IMR-90 (cell line): ENCODE data around the gene DZIP1. TPM values are rescaled to one million over a fixed set of nuclear protein-coding genes. Genes with fewer than 3 reads are reported as not detected.

ENCODE experiments used
- ATAC-seq: fragments of 200-7000 bp; cut with Tn5 transposase; 2 replicates; pipeline ENCODE4 v1.9.1; 2020; ENCODE audit warnings: low read depth, mild to moderate bottlenecking, moderate library complexity
- Bru-seq: library from RNA; stranded (reverse); fragments of 400-500 nt; gene quantifications from one replicate; lab custom pipeline; 2021; lab: Mats Ljungman, UMichigan
- BruChase-seq, 2 experiments: library from RNA; stranded (reverse); fragments of 400-500 nt; gene quantifications; one replicate each; lab custom pipeline; 2021; lab: Mats Ljungman, UMichigan
- BruUV-seq: library from RNA; stranded (reverse); fragments of 400-500 nt; replicated peaks from 2 replicates; lab custom pipeline; 2021; lab: Mats Ljungman, UMichigan
- CTCF ChIA-PET: fragments of 300-600 bp; formaldehyde crosslinking; extraction: SDS; loops from one replicate; lab custom pipeline; 2021; ENCODE audit warnings: antibody characterized with exemption; lab: Yijun Ruan, JAX
- POLR2A ChIA-PET: fragments of 300-600 bp; sonication (Branson Sonifier 250); formaldehyde crosslinking; loops from one replicate; lab custom pipeline; 2022; ENCODE audit warnings: antibody characterized with exemption; ENCODE audit not compliant: unreplicated experiment; lab: Charles Lee
- DNase-seq: peaks from one replicate; pipeline ENCODE4 v3.0.0; 2013
- H2AFZ ChIP-seq: replicated peaks from 2 replicates; pipeline ENCODE3; 2013; ENCODE audit warnings: low read length, mild to moderate bottlenecking; ENCODE audit not compliant: poor library complexity
- H2AK5ac ChIP-seq: 2 replicates; pipeline ENCODE4 v1.6.1; 2013; ENCODE audit warnings: low read depth, low read length, inconsistent platforms
- H2AK9ac ChIP-seq: replicated peaks from 2 replicates; pipeline ENCODE3; 2013; ENCODE audit warnings: mild to moderate bottlenecking, low read depth, low read length, moderate library complexity; ENCODE audit not compliant: poor library complexity
- H2BK120ac ChIP-seq: 2 replicates; pipeline ENCODE4 v1.6.1; 2013; ENCODE audit warnings: low read depth, low read length, inconsistent platforms
- H2BK15ac ChIP-seq: 3 replicates; pipeline ENCODE4 v1.6.1; 2013; ENCODE audit warnings: low read depth, low read length, inconsistent platforms
- H2BK20ac ChIP-seq: 2 replicates; pipeline ENCODE4 v1.6.1; 2013; ENCODE audit warnings: low read depth, mild to moderate bottlenecking, inconsistent platforms, low read length, moderate library complexity
- H2BK5ac ChIP-seq: 2 replicates; pipeline ENCODE4 v1.6.1; 2013; ENCODE audit warnings: mild to moderate bottlenecking, low read depth, low read length, inconsistent platforms; ENCODE audit not compliant: poor library complexity, severe bottlenecking
- H3K14ac ChIP-seq: replicated peaks from 2 replicates; pipeline ENCODE4 v1.6.1; 2013; ENCODE audit warnings: low read depth, low read length, inconsistent platforms
- H3K18ac ChIP-seq: 2 replicates; pipeline ENCODE4 v1.6.1; 2013; ENCODE audit warnings: low read depth, low read length, control low read depth
- H3K23ac ChIP-seq: 2 replicates; pipeline ENCODE4 v1.6.1; 2013; ENCODE audit warnings: low read depth, low read length, inconsistent platforms
- H3K27ac ChIP-seq: 2 replicates; pipeline ENCODE4 v1.5.1; 2013; ENCODE audit warnings: mild to moderate bottlenecking, control low read depth, low read length; ENCODE audit not compliant: insufficient read depth
- H3K27me3 ChIP-seq: 2 replicates; pipeline ENCODE4 v1.6.1; 2013; ENCODE audit warnings: low read length; ENCODE audit not compliant: control insufficient read depth, insufficient read depth
- H3K36me3 ChIP-seq: 2 replicates; pipeline ENCODE4 v1.6.1; 2013; ENCODE audit warnings: low read length, mixed read lengths; ENCODE audit not compliant: control insufficient read depth, insufficient read depth
- H3K4ac ChIP-seq: 2 replicates; pipeline ENCODE4 v1.6.1; 2013; ENCODE audit warnings: low read depth, low read length, inconsistent platforms
- H3K4me1 ChIP-seq: 2 replicates; pipeline ENCODE4 v1.6.1; 2013; ENCODE audit warnings: low read length, mixed read lengths; ENCODE audit not compliant: control insufficient read depth, insufficient read depth
- H3K4me2 ChIP-seq: 2 replicates; pipeline ENCODE4 v1.6.1; 2013; ENCODE audit warnings: low read depth, mild to moderate bottlenecking, control low read depth, low read length, moderate library complexity
- H3K4me3 ChIP-seq: 2 replicates; pipeline ENCODE4 v1.5.1; 2013; ENCODE audit warnings: low read depth, mild to moderate bottlenecking, control low read depth, low read length, moderate library complexity; ENCODE audit not compliant: insufficient read depth
- H3K56ac ChIP-seq: 2 replicates; pipeline ENCODE4 v1.6.1; 2013; ENCODE audit warnings: low read length, inconsistent platforms; ENCODE audit not compliant: insufficient read depth; ENCODE audit errors: extremely low read depth
- H3K79me1 ChIP-seq, 2 experiments: 2 replicates each; pipeline ENCODE4 v1.6.1; 2013; ENCODE audit warnings: low read length in 2 of 2, inconsistent platforms in 1 of 2, low read depth in 1 of 2
- H3K9ac ChIP-seq: 2 replicates; pipeline ENCODE4 v1.6.1; 2013; ENCODE audit warnings: low read depth, low read length, control low read depth
- H3K9me1 ChIP-seq: 2 replicates; pipeline ENCODE4 v1.6.1; 2013; ENCODE audit warnings: low read length, inconsistent platforms; ENCODE audit not compliant: insufficient read depth
- H3K9me3 ChIP-seq: 2 replicates; pipeline ENCODE4 v1.6.1; 2013; ENCODE audit warnings: low read length; ENCODE audit not compliant: control insufficient read depth, insufficient read depth
- H4K20me1 ChIP-seq: 2 replicates; pipeline ENCODE4 v1.6.1; 2013; ENCODE audit warnings: low read length, inconsistent platforms; ENCODE audit not compliant: insufficient read depth
- H4K5ac ChIP-seq: 2 replicates; pipeline ENCODE4 v1.6.1; 2013; ENCODE audit warnings: mild to moderate bottlenecking, low read depth, low read length, control low read depth
- H4K8ac ChIP-seq, 2 experiments: 2 replicates each; pipeline ENCODE4 v1.6.1; 2013; ENCODE audit warnings: low read depth in 2 of 2, low read length in 2 of 2, control low read depth in 1 of 2, inconsistent platforms in 1 of 2
- H4K91ac ChIP-seq: 2 replicates; pipeline ENCODE4 v1.6.1; 2013; ENCODE audit warnings: low read depth, low read length, inconsistent platforms; ENCODE audit not compliant: insufficient read depth
- BHLHE40 ChIP-seq: fragments of 150-350 bp; IDR thresholded peaks from 2 replicates; pipeline ENCODE4 v1.6.1; 2016; ENCODE audit warnings: mild to moderate bottlenecking, low read depth, low read length
- CEBPB ChIP-seq: IDR thresholded peaks from 2 replicates; pipeline ENCODE4 v1.6.1; 2012; ENCODE audit warnings: low read depth, low read length, improper control_type of control experiment
- CHD1 ChIP-seq: IDR thresholded peaks from 2 replicates; pipeline ENCODE4 v1.6.1; 2012; ENCODE audit warnings: low read depth, low read length, improper control_type of control experiment
- CTCF ChIP-seq: conservative IDR thresholded peaks from 2 replicates; pipeline ENCODE4 v1.5.1; 2012; ENCODE audit warnings: mild to moderate bottlenecking, low read depth, low read length, improper control_type of control experiment
- ELK1 ChIP-seq: fragments of 150-350 bp; IDR thresholded peaks from 2 replicates; pipeline ENCODE4 v1.6.1; 2016; ENCODE audit warnings: low read depth, mild to moderate bottlenecking, low read length, moderate library complexity, borderline replicate concordance
- FOS ChIP-seq: fragments of 150-350 bp; IDR thresholded peaks from 2 replicates; pipeline ENCODE4 v1.6.1; 2016; ENCODE audit warnings: low read depth, low read length
- MAFK ChIP-seq: IDR thresholded peaks from 2 replicates; pipeline ENCODE4 v1.6.1; 2012; ENCODE audit warnings: low read depth, low read length, improper control_type of control experiment
- MAZ ChIP-seq: IDR thresholded peaks from 2 replicates; pipeline ENCODE4 v1.6.1; 2012; ENCODE audit warnings: low read depth, mild to moderate bottlenecking, low read length, improper control_type of control experiment, moderate library complexity, borderline replicate concordance
- NFE2L2 ChIP-seq: fragments of 150-350 bp; IDR thresholded peaks from 2 replicates; pipeline ENCODE4 v1.6.1; 2016; ENCODE audit warnings: low read depth, mild to moderate bottlenecking, low read length
- POLR2A ChIP-seq: IDR thresholded peaks from 2 replicates; pipeline ENCODE4 v1.6.1; 2012; ENCODE audit warnings: mild to moderate bottlenecking, low read depth, low read length
- RAD21 ChIP-seq: IDR thresholded peaks from 2 replicates; pipeline ENCODE4 v1.6.1; 2012; ENCODE audit warnings: low read length, improper control_type of control experiment
- RCOR1 ChIP-seq: IDR thresholded peaks from 2 replicates; pipeline ENCODE4 v1.6.1; 2012; ENCODE audit warnings: mild to moderate bottlenecking, low read length, improper control_type of control experiment; ENCODE audit not compliant: insufficient replicate concordance
- RFX5 ChIP-seq: IDR thresholded peaks from 2 replicates; pipeline ENCODE4 v1.8.0; 2012; ENCODE audit warnings: low read depth, mild to moderate bottlenecking, low read length, moderate library complexity
- SMC3 ChIP-seq: fragments of 150-350 bp; IDR thresholded peaks from 2 replicates; pipeline ENCODE4 v1.6.1; 2016; ENCODE audit warnings: low read depth, mild to moderate bottlenecking, antibody characterized with exemption, low read length, moderate library complexity
- WGBS, 2 experiments: methylation state at CpG; one replicate each; pipeline versions ENCODE4 v1.1.5 to v1.1.7; 2013; ENCODE audit warnings: missing lambda C conversion rate in 2 of 2; ENCODE audit not compliant: insufficient read length in 1 of 2; ENCODE audit errors: extremely low coverage in 2 of 2; 5-methylcytosine and 5-hydroxymethylcytosine counted together
- dilution Hi-C: fragments of 300-500 bp; cut with HindIII; formaldehyde crosslinking; loops from one replicate; pipeline ENCODE4 v1.14.3; 2018; ENCODE audit warnings: low sequenced_read_pairs; ENCODE audit not compliant: unreplicated experiment
- in situ Hi-C: fragments of 300-500 bp; cut with MboI; formaldehyde crosslinking; loops from 3 replicates; pipeline ENCODE4 v1.14.3; 2019; ENCODE audit warnings: low sequenced_read_pairs, inconsistent platforms, mixed read lengths
- intact Hi-C: fragments of 100-400 bp; cut with micrococcal nuclease; formaldehyde crosslinking; loops from 2 replicates; pipeline ENCODE4 v1.10.0; 2022
- long read RNA-seq: library from polyadenylated mRNA; unstranded; transcript quantifications from one replicate; pipeline ENCODE4 v2.0.0, GENCODE V29; 2021; ENCODE audit not compliant: unreplicated experiment
- polyA plus RNA-seq, 3 experiments: library from polyadenylated mRNA; depleted of rRNA; stranded (reverse); fragments of >200 nt; gene quantifications; 2 replicates each; pipeline ENCODE4 v1.2.3, GENCODE V29; 2012; ENCODE audit warnings: low replicate concordance in 1 of 3
- total RNA-seq: library from RNA; depleted of rRNA; stranded (reverse); fragments of >200 nt; gene quantifications from 2 replicates; pipeline ENCODE4 v1.2.3, GENCODE V29; 2012; rRNA removed

Gene DZIP1
- total RNA-seq, result 12.2 and 16.9 TPM in 2 replicates
- 13.1 and 15.9 TPM in 2 replicates for polyA plus RNA-seq (2012; rRNA removed)
- polyA plus RNA-seq (2012; cell fraction: cytosol; rRNA removed), result 6.5 and 11.4 TPM in 2 replicates
- polyA plus RNA-seq (2012; cell fraction: nucleus; rRNA removed; ENCODE audit: low replicate concordance), result 24.9 and 47.2 TPM in 2 replicates
- Bru-seq, nascent RNA, result percentile 87 among the genes with signal in this experiment
- percentile 90 among the genes with signal in this experiment for BruChase-seq, experiment 1, labeled RNA remaining after a 6-hour chase
- percentile 97 among the genes with signal in this experiment for BruChase-seq, experiment 2, labeled RNA remaining after a 2-hour chase
- long read RNA-seq, full-length matches to known transcripts, result 8 of 51 reads
- long read RNA-seq, partial matches to known transcripts, result 26 of 51 reads
- long read RNA-seq, other reads (novel, unspliced or antisense), result 17 of 51 reads

- Histone ChIP-seq H3K79me1 (peaks cover 12 to 35% of the 10 kb centered on the region in 2 experiments; a peak in 2 of 4 replicates), H4K5ac (peak within 1 kb of the TSS; percentile 32), H2AK5ac (peak within 1 kb of the TSS; percentile 23), H3K4me1 (peaks cover 10% of the 10 kb centered on the region), H3K18ac (peak within 1 kb of the TSS; percentile 3; the same call in 1 of the 2 replicates), H2BK20ac (no peak within 1 kb of the TSS), H2BK5ac (peak within 1 kb of the TSS; percentile 18), H3K36me3 (peaks cover 6% of the 10 kb centered on the region), H3K4me2 (peak within 1 kb of the TSS; percentile 96), H3K27me3 (no peaks in the 10 kb centered on the region), H2BK15ac (no peak within 1 kb of the TSS), H3K9ac (peak within 1 kb of the TSS; percentile 82), H2AFZ (peak within 1 kb of the TSS; percentile 95), H3K9me1 (peaks cover 8% of the 10 kb centered on the region), H3K14ac (peak within 1 kb of the TSS; percentile 90), H2AK9ac (peak within 1 kb of the TSS; percentile 90), H2BK120ac (0 out of 2 replicates have a peak within 1 kb of the TSS, but pooled peaks have one; percentile 8), H3K27ac (peak within 1 kb of the TSS; percentile 80), H3K4ac (peak within 1 kb of the TSS; percentile 73), H3K4me3 (peak within 1 kb of the TSS; percentile 50), H4K8ac (peak within 1 kb of the TSS; percentile 82 to 86), H3K9me3 (no peaks in the 10 kb centered on the region), H3K23ac (peak within 1 kb of the TSS; percentile 95), H4K91ac (peak within 1 kb of the TSS; percentile 43), H4K20me1 (peaks cover 9% of the 10 kb centered on the region; the same call in 1 of the 2 replicates), H3K56ac (peak within 1 kb of the TSS; percentile 74)
- DNase-seq, result peak; percentile 83
- dilution Hi-C loops, result no loop called here
- POLR2A ChIA-PET, result interaction anchor here (1.6 kb wide), 1 partner anchor 32 kb away, joined by 4 read pairs; the partner anchor contains the start of gene DNAJC3
- CTCF ChIA-PET, result interaction anchor here (0.6 to 4.1 kb wide), 3 partner anchors 16 to 20 kb away, joined by 3 to 14 read pairs (median 3); no protein-coding TSS in a partner anchor
- 9% methylated on average over 8 of the region's 30 CpGs; no CpG with 5 or more reads in 1 of the 2 experiments for WGBS, 2 experiments
- in situ Hi-C loops, result no loop called here
- intact Hi-C loops, result no loop called here
- no TSS peak for BruUV-seq
- peak; percentile 88 for ATAC-seq
- TF ChIP-seq RAD21 (no peak), CHD1 (no peak), MAFK (no peak), POLR2A (peak; percentile 81), RCOR1 (no peak), CTCF (no peak), SMC3 (no peak), FOS (no peak), BHLHE40 (no peak), ELK1 (no peak), RFX5 (peak; percentile 35; the same call in 1 of the 2 replicates), MAZ (no peak), CEBPB (no peak), NFE2L2 (no peak)
Observed at GRCh38 chr13:95644601-95645052, at the start of gene DZIP1. Gene DZIP1 (minus strand): TSS chr13:95644706. CDS start chr13:95642029, 2,677 bp downstream.
